ENCODE results near the gene PPP2R5D.

DNA sequence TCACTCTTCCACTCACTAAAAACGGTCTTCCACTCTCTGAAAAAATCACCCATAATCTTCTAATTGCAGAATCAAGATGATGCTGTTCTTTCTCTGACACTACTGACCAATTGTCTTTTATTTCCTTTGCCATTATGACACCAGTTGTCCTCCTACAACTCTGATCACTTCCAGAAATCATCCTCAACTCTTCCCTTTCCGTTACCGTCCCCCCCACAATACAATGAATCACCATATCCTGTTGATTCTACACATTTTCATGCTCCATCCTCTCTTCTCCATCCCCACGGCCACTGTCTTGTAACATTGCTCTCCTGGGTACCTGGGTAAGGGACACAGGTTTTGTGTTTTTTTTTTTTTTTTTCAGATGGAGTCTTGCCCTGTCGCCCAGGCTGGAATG lies 2.5 kb upstream of the PPP2R5D start:
- TF ChIP-seq YY1 (IDR thresholded peaks at IDR 0.05; ENCODE audit: insufficient read depth, insufficient read length): no peak
- no peak for TF ChIP-seq SUZ12 (IDR thresholded peaks at IDR 0.05; ENCODE audit: extremely low read depth, insufficient read depth, insufficient read length)

All from NT2/D1 (cell line).